HG03460 (cell line): ENCODE data around the gene PRSS38.

Experiments
- ATAC-seq: cut with Tn5 transposase; IDR thresholded peaks from one replicate; pipeline ENCODE4 v1.9.1; 2021; ENCODE audit not compliant: unreplicated experiment

Gene PRSS38

DNA sequence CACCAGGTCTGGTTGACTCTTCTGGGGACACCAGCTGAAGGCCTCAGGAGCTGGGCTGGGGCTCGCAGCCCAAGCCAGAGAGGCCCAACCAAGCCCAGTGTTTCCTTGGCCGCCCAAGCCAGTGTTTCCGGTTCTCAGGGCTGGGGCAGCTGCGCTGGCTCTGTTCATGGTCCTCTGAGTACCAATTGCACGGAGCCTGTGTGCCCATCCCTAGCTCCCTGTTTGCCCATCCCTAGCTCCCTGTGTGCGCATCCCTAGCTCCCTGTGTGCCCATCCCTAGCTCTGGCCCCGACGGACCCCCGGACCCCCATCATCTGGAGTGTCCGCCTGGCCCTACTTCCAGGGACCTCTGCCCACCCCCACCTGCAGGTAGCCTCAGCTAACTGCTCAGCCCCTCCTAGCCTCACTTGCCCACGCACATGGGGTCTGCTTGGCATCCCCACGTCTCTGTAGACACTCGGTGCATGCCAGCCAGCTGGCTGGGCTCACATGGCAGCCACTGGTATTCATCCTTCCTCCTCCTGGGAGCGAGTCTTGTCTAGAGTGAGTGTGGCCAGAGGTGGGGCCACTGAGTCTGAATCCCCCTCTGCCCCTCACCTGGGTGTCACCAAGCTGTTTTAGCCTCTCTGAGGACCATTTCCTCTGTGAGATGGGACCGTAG, 68.3 kb downstream of the PRSS38 start:
- ATAC-seq, result no peak

- no peak for ATAC-seq
Observed at GRCh38 chr1:227884370-227885134, 69.1 kb downstream of the PRSS38 start.

GRCh38 chr1:227885135-227885647, 69.7 kb downstream of the PRSS38 start:
- no peak for ATAC-seq

DNA sequence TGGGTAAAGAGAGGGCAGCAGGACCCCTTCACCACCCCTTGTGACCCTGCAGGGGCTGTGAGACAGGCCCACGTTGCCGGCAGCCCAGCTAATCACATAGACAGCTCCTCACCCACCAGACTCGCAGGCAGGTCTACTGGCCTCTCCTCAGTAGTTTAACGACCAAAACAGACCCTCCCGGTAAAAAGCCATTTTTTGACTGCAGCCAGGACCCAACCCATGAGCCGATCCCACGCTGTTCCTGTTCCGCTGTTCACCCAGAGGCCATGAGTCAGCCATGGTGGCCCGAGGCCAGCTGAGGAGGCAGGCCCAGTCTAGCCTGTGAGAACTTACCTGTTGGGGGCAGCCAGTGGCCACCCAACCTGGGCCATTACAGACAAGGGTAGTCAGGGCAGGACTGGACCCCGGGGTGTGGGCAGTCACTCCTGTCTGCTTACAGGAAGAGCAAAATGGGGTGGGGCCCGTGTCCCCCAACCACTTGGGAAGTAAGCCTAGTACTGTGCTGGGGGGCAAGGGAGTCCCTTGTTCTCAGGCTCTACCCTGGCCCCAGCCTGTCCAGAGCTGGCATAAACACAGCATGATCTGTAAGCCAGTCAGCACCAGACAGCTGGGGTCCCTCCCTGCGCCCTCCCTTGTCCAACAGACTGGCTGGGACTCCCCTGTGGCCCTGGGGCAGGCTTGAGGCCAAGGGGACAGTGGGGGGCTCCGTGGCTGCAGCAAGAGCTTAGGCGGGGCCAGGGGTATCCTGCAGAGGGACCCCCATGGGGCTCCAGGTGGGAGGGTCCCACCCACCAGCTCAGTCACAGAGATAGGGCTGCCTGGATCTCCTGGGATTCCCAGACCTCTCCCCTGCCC, 70.4 kb downstream of the PRSS38 start:
- no peak for ATAC-seq

GRCh38 chr1:227886503-227886961, 71.1 kb downstream of the PRSS38 start:
- ATAC-seq, result no peak

GRCh38 chr1:227886993-227887696, 71.7 kb downstream of the PRSS38 start:
- ATAC-seq, result no peak

GRCh38 chr1:227887697-227888403, 72.4 kb downstream of the PRSS38 start:
- ATAC-seq, result no peak

DNA sequence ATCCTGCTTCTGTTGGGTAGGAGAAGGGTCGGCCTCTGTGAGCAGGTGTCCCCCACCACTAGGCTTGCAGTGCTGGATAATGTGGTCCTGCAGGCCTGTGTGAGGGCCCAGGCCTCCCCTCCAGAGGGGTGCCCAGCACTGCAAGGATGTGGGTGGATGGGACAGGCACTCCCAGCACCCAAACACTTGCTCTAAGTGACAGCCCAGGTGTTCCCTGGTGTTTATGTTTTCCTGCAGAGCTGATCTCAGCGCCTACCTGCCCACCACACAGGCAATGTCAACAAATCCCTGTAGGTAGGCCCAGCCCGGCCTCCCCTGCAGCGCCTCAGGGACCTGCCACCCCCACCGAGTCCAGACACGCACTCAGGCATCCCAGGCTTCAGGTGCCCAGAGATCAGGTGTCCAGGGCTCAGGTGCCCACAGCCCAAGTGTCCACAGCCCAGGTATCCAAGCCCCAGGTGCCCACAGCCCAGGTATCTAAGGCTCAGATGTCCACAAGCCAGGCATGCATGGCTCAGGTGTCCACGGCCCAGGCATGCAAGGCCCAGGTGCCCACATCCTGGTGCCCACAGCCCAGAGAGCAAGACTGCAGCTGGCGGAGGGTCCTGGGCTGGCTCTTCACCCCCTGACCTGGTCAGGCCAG, 73.0 kb downstream of the PRSS38 start:
- no peak for ATAC-seq

GRCh38 chr1:227889047-227889862, 73.8 kb downstream of the PRSS38 start:
- ATAC-seq, result no peak

GRCh38 chr1:227889863-227890405, 74.5 kb downstream of the PRSS38 start:
- no peak for ATAC-seq

- no peak for ATAC-seq
Observed at GRCh38 chr1:227890451-227891222, 75.2 kb downstream of the PRSS38 start.

DNA sequence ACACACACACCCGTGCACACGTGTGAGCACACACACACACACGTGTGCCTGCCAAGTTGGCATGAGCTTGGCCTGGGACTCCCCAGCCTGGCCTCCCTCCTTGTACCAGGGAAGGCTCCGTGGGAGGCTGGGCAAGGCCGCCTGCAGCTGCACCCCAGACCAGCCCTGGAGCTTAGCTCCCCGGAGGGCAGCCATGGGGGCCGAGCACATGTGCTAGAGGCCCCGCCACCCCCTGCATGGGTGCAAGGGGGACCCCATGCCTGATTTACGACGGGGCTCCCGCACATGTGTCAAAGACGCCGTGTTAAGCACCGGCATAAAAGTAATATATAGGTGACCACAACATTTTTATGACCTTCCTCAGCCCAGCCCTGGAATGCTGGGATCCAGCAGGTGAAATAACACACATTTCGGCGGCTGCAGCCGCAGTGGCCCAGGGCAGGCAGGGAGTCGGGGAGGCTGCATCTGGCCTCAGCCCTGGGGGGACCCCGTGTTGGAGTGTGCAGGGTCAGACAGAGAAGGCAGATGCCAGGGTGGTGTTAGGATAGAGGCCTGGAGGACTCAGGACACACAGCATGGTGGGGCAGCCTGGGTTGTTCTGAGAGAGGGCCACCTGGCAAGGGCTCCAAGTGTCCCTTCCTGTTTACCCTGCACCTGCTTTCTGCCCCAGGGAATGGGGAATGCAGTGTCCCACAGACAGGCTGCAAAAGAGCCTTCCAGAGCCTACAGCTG, 75.9 kb downstream of the PRSS38 start:
- ATAC-seq, result no peak

DNA sequence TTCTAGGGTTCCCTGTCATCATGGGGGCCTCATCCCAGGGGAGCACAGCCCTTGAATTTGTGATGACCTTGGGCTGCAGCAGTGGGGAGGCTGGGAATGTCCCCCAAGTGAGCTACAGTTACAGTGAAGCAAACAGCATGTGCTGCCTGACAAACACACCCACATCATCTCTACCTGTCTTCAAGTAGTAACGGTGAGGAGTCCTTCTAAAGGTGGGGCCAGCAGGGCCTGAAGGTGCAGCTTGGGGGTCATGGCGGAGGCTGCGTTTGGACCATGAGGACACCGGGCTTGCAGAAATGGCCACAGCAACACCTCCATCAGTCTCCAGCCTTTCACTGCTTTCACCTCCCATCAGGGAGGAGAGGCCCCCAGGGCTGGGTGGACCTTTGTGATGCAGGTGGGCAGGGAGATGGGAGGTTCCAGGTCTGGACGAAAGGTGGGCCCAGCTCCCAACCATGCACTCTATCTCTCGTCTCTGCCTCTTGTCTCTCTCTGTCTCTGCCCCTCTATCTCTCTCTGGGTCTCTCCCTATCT, 76.5 kb downstream of the PRSS38 start:
- no peak for ATAC-seq

- ATAC-seq, result no peak
Observed at GRCh38 chr1:227892489-227893299, 77.2 kb downstream of the PRSS38 start.

GRCh38 chr1:227893300-227893948, 77.9 kb downstream of the PRSS38 start:
- no peak for ATAC-seq
